Measurements from ENCODE around the gene MAPT.

The MAPT gene

DNA sequence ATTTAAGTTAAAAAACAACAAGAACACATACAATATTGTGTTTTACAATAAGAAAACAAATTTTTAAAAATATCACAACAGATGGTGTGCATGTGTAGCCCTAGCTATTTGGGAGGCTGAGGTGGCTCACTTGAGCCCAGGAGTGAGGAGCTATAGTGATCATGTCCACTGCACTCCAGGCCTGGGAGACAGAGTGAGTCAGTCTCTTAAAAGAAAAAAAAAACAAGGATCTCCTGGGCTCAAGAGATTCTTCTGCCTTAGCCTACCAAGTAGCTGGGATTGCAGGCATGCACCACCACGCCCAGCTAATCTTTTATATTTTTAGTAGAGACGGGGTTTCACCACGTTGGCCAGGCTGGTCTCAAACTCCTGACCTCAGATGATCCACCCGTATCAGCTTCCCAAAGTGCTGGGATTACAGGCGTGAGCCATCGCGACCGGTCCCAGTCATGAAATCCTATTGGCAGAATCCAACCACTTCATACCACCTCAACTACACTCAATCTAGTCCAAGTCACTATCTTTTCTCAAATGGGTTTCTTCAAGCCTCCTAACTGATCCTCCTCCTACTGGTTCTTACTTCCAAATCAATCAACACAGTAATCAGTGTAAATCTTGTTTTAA lies 159.7 kb downstream of the MAPT start:
- Histone ChIP-seq H3K4me3 (ENCODE audit: low read length) (no peak overlapping the region), H3K9me3 (ENCODE audit: control insufficient read depth, low read length) (no peaks in the 10 kb centered on the region), H3K9ac (ENCODE audit: low read length) (no peak overlapping the region), H3K4me1 (ENCODE audit: control insufficient read depth, insufficient read depth, low read length) (no peaks in the 10 kb centered on the region), H3K27me3 (ENCODE audit: control insufficient read depth, insufficient read depth, low read length) (no peaks in the 10 kb centered on the region), H3K36me3 (ENCODE audit: control insufficient read depth, insufficient read depth, low read length) (no peaks in the 10 kb centered on the region)

DNA sequence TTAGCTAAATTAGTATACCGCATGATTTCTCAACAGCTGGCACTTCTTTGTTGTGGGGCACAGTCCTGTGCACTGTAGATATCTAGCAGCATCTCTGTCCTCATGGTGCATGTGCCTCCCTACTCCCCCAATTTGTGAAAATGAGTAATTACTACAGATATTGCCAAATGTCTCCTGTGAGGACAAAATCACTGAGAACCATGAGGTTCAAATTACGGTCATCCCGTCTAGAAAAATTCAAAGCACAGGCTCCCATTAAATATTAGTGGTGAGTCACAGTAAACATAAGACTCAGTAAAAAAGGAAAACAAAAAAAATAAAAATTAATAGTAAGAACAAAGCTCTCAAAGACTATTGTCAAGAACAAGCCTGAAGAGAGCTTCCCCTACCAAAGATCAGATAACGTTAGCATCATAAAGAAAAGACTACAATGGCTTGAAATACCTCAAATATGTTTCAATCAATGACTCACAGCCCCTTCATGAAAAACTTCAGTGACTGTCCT lies 162.5 kb downstream of the MAPT start:
- Histone ChIP-seq H3K9me3 (ENCODE audit: control insufficient read depth, low read length) (no peaks in the 10 kb centered on the region), H3K36me3 (ENCODE audit: control insufficient read depth, insufficient read depth, low read length) (no peaks in the 10 kb centered on the region), H3K4me3 (ENCODE audit: low read length) (no peak overlapping the region), H3K27me3 (ENCODE audit: control insufficient read depth, insufficient read depth, low read length) (no peaks in the 10 kb centered on the region), H3K9ac (ENCODE audit: low read length) (no peak overlapping the region), H3K4me1 (ENCODE audit: control insufficient read depth, insufficient read depth, low read length) (no peaks in the 10 kb centered on the region)

DNA sequence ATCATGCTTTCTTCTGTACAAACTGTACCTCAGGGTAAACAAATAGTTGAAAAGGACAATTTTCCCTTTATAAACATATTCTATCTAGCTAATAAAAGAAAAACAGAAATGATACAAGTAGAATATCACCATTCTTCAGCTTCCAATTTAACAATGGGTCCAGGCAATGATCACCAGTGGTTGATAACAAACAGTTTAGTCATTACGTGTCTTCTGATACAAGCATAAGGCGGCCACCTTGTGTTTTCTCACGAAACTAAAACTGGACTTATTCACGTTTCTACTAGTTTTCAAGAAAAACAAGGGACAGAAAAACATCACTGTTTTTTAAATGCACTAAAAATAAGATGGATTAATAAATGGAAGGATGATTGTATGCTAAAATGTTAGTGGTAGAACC lies 163.0 kb downstream of the MAPT start:
- H3K27me3 ChIP-seq (ENCODE audit: control insufficient read depth, insufficient read depth, low read length): no peaks in the 10 kb centered on the region
- H3K36me3 ChIP-seq (ENCODE audit: control insufficient read depth, insufficient read depth, low read length): no peaks in the 10 kb centered on the region
- no peaks in the 10 kb centered on the region for H3K9me3 ChIP-seq (ENCODE audit: control insufficient read depth, low read length)
- H3K4me3 ChIP-seq (ENCODE audit: low read length): no peak overlapping the region
- no peak overlapping the region for H3K9ac ChIP-seq (ENCODE audit: low read length)
- no peaks in the 10 kb centered on the region for H3K4me1 ChIP-seq (ENCODE audit: control insufficient read depth, insufficient read depth, low read length)

DNA sequence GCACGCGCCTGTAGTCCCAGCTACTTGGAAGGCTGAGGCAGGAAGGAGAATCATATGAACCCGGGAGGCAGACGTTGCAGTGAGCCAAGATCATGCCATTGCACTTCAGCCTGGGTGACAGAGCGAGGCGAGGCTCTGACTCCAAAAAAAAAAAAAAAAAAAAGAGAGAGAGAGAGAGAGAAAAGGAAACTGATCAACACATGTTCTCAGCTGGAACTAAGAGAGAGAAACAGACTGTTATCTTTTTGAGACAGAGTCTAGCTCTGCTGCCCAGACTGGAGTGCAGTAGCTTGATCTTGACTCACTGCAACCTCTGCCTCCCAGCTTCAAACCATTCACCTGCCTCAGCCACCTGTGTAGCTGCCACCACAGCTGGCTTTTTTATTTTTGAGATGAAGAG lies 165.1 kb downstream of the MAPT start:
- H3K9me3 ChIP-seq (ENCODE audit: control insufficient read depth, low read length): no peaks in the 10 kb centered on the region
- no peak overlapping the region for H3K9ac ChIP-seq (ENCODE audit: low read length)
- no peak overlapping the region for H3K4me3 ChIP-seq (ENCODE audit: low read length)
- no peaks in the 10 kb centered on the region for H3K27me3 ChIP-seq (ENCODE audit: control insufficient read depth, insufficient read depth, low read length)
- peaks cover 3% of the 10 kb centered on the region for H3K36me3 ChIP-seq (ENCODE audit: control insufficient read depth, insufficient read depth, low read length)
- H3K4me1 ChIP-seq (ENCODE audit: control insufficient read depth, insufficient read depth, low read length): peaks cover 5% of the 10 kb centered on the region

DNA sequence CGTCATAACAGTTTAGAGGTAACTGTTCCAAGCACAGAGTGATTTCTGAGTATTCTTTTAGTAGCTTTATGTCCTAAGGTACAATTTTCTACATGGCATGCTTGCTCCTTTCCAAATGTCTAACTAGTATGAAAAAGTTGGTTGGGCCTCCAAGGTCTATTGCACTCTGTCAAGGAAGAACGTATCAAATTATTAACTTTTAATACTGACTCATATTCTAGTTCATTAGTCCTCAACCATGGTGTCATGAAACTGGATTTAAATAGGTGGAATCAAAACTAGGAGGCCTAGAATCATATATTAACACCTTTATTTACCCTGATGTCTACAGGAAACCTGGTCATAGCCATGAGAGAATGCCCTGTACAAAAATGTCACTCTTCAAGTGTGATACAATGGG lies 166.1 kb downstream of the MAPT start:
- peaks cover 3% of the 10 kb centered on the region for H3K36me3 ChIP-seq (ENCODE audit: control insufficient read depth, insufficient read depth, low read length)

DNA sequence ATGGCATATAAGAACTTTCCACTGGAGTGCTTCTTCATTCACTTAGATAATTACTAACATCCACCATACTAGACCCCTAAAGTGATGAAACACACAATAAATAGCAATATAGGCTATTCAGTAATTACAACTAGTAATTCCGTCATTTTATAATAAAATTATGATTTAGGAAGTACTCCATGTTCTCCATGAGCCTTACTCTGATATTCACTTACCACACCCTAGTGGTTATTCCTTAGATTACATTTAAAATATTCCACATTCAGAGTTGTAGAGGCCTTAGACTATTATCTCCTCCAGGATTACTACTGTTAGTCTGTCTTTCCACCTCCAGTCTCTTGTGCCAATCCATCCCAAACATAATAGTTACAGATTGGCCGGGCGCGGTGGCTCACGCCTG lies 167.1 kb downstream of the MAPT start:
- Histone ChIP-seq H3K27me3 (ENCODE audit: control insufficient read depth, insufficient read depth, low read length) (no peaks in the 10 kb centered on the region), H3K4me3 (ENCODE audit: low read length) (no peak overlapping the region), H3K36me3 (ENCODE audit: control insufficient read depth, insufficient read depth, low read length) (peaks cover 9% of the 10 kb centered on the region), H3K9ac (ENCODE audit: low read length) (no peak overlapping the region), H3K4me1 (ENCODE audit: control insufficient read depth, insufficient read depth, low read length) (peaks cover 5% of the 10 kb centered on the region), H3K9me3 (ENCODE audit: control insufficient read depth, low read length) (no peaks in the 10 kb centered on the region)

More for the DNA sequence above, 166.1 kb downstream of the MAPT start:
- Histone ChIP-seq H3K9ac (ENCODE audit: low read length) (no peak overlapping the region), H3K9me3 (ENCODE audit: control insufficient read depth, low read length) (no peaks in the 10 kb centered on the region), H3K4me1 (ENCODE audit: control insufficient read depth, insufficient read depth, low read length) (peaks cover 5% of the 10 kb centered on the region), H3K27me3 (ENCODE audit: control insufficient read depth, insufficient read depth, low read length) (no peaks in the 10 kb centered on the region), H3K4me3 (ENCODE audit: low read length) (no peak overlapping the region)

DNA sequence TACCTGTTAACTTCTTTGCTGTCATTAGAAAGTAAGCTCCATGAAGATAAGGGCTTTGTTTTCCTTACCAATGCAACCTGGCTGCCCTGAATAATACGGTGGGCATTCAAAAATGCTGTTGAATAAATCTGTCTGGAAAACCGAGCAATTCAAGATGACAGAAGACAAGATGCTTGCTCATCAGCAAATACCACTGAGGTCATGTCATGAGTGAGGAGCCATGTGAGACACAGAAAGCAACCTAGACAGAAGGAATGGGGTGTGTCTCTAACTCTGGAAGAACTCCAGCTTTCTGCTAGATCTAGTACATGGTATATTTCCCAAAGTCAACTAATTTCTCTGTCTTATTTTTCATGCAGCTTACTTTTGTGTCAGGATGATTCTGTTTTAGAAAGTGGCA lies 168.9 kb downstream of the MAPT start:
- peaks cover 5% of the 10 kb centered on the region for H3K4me1 ChIP-seq (ENCODE audit: control insufficient read depth, insufficient read depth, low read length)
- no peak overlapping the region for H3K4me3 ChIP-seq (ENCODE audit: low read length)
- no peak overlapping the region for H3K9ac ChIP-seq (ENCODE audit: low read length)
- H3K27me3 ChIP-seq (ENCODE audit: control insufficient read depth, insufficient read depth, low read length): no peaks in the 10 kb centered on the region
- peaks cover 11% of the 10 kb centered on the region for H3K36me3 ChIP-seq (ENCODE audit: control insufficient read depth, insufficient read depth, low read length)
- H3K9me3 ChIP-seq (ENCODE audit: control insufficient read depth, low read length): no peaks in the 10 kb centered on the region

DNA sequence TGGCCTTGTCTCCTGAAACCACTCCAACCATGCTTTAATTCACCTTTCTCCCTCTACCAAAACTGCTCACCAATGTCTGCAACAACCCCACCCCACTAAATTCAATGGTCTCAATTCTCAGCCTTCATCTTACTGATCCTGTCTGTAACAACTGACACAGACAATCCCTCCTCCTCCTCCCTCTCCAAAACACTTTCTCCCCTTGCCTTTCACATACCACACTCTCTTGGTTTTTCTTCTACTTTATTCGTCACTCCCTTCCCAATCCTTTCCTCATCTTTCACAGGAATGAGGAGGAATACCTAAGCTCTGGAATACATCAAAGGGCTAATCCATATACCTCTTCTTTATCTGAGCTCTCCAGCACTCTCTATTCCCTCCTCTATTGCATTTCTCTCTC lies 170.1 kb downstream of the MAPT start:
- Histone ChIP-seq H3K9ac (ENCODE audit: low read length) (no peak overlapping the region), H3K9me3 (ENCODE audit: control insufficient read depth, low read length) (no peaks in the 10 kb centered on the region), H3K4me3 (ENCODE audit: low read length) (no peak overlapping the region), H3K4me1 (ENCODE audit: control insufficient read depth, insufficient read depth, low read length) (peaks cover 5% of the 10 kb centered on the region), H3K27me3 (ENCODE audit: control insufficient read depth, insufficient read depth, low read length) (no peaks in the 10 kb centered on the region), H3K36me3 (ENCODE audit: control insufficient read depth, insufficient read depth, low read length) (peaks cover 11% of the 10 kb centered on the region)

DNA sequence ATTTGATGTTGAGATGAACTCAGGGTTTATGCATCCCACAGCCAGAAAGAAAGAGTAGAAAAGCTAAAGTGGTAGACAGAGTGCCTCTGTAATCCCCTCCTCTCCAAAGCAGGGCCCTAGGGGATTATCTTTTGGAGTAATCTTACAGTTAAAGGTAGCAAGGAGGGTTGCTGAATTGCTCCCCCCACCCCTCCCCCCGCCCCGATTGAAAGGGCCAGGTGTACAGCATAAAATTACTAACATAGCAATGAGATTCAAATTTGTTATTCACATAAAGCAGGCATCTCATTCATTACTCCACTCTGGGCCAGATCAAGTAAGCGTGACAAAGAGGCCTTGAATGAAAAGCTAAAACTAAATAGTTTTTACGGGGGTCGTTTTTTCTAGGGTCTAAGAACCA lies 177.4 kb downstream of the MAPT start:
- Histone ChIP-seq H3K4me3 (ENCODE audit: low read length) (no peak overlapping the region), H3K9ac (ENCODE audit: low read length) (no peak overlapping the region), H3K9me3 (ENCODE audit: control insufficient read depth, low read length) (no peaks in the 10 kb centered on the region), H3K4me1 (ENCODE audit: control insufficient read depth, insufficient read depth, low read length) (no peaks in the 10 kb centered on the region), H3K36me3 (ENCODE audit: control insufficient read depth, insufficient read depth, low read length) (no peaks in the 10 kb centered on the region), H3K27me3 (ENCODE audit: control insufficient read depth, insufficient read depth, low read length) (no peaks in the 10 kb centered on the region)

DNA sequence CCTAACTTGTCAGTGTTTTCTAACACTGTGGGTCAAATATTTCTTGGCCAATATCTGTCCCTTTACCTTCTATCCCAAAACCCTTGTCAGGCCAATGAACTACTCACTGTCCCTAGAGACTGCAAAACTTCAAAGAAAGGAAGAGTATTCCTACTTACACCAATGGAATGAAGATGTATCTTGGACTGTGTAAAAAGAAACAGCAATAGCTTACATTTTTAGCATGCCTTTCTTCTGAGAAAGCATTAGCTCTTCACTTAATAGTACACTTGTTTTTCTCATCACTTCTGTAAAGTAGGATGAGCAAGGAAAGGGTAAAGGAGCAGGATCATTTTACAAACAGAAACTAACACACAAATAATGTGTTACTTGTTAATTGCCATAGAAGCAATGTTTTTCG lies 178.6 kb downstream of the MAPT start:
- Histone ChIP-seq H3K9me3 (ENCODE audit: control insufficient read depth, low read length) (no peaks in the 10 kb centered on the region), H3K4me1 (ENCODE audit: control insufficient read depth, insufficient read depth, low read length) (no peaks in the 10 kb centered on the region), H3K27me3 (ENCODE audit: control insufficient read depth, insufficient read depth, low read length) (no peaks in the 10 kb centered on the region), H3K4me3 (ENCODE audit: low read length) (no peak overlapping the region), H3K9ac (ENCODE audit: low read length) (no peak overlapping the region), H3K36me3 (ENCODE audit: control insufficient read depth, insufficient read depth, low read length) (no peaks in the 10 kb centered on the region)

DNA sequence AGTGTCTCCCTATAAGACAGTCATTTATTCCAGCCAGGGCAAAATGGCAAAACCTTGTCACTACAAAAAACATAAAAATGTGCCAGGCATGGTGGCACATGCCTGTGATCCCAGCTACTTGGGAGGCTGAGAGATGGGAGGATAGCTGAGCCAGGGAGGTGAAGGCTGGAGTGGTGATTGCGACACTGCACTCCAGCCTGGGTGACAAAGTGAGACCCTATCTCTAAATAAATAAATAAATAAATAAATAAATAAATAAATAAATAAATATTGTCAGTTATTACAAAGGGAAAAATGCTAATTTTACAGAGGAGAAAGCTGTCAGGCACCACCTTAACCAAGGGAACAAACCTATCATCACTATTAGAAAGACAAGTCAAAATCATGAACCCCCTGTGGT lies 180.2 kb downstream of the MAPT start:
- Histone ChIP-seq H3K9ac (ENCODE audit: low read length) (no peak overlapping the region), H3K4me1 (ENCODE audit: control insufficient read depth, insufficient read depth, low read length) (peaks cover 8% of the 10 kb centered on the region), H3K4me3 (ENCODE audit: low read length) (no peak overlapping the region), H3K9me3 (ENCODE audit: control insufficient read depth, low read length) (no peaks in the 10 kb centered on the region), H3K36me3 (ENCODE audit: control insufficient read depth, insufficient read depth, low read length) (no peaks in the 10 kb centered on the region), H3K27me3 (ENCODE audit: control insufficient read depth, insufficient read depth, low read length) (no peaks in the 10 kb centered on the region)
